Adrenal gland (tissue), 5 donors: ENCODE measurements around the gene CREB5.

Source experiments
- POLR2A ChIP-seq, 2 donors: fragments of 450-650 bp; IDR thresholded peaks; one replicate each; pipeline ENCODE4 v1.6.1; 2017; ENCODE audit warnings: antibody characterized with exemption in 2 of 2, mild to moderate bottlenecking in 2 of 2, moderate library complexity in 1 of 2
- TF ChIP-seq, protein P1 (sequence below), 6 experiments: fragments of 450-650 bp in 4 of 6; fragments of 200-600 bp in 2 of 6; sonication (generic) in 1 of 6; IDR thresholded peaks; 1 replicate in 5 of 6; 2 replicates in 1 of 6; pipeline versions ENCODE4 v1.5.1 to v1.8.0; 2016 to 2021; ENCODE audit warnings: antibody characterized with exemption in 6 of 6, mild to moderate bottlenecking in 2 of 6, moderate library complexity in 1 of 6
- donor health status: DM: no; HTN: no; CAD: no.

DNA sequence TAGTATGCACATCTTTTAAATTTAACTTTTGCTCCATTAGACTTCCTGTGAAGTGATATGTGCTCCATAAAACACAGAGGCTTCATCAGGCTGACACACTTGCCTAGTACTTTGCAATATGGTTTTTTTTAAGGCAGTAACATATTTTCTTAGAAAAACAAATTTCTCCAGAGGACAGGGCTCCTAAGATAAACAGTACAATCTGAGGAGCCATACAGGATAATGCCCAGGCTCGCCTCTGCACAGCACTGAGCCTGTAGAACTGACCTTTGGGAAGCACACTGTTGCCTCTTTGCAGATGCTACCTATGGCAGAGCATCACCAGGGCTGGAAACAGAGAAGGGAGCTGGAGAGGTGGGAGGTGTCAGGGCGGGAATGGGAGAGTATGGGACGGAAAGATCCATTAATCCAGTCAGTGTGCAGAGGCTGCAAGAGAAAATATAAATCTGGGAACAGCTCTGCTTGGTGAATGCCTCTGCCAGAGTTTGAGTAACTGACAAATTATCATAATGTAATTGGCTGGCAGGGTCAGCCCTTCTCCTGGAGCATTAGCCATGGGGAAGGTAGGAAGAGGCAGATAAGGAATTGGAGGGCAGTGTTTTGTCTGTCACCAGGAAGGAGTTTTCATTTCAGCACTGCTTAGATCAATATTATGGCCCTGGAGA lies 132.3 kb downstream of the CREB5 start:
- TF ChIP-seq, protein P1, sequence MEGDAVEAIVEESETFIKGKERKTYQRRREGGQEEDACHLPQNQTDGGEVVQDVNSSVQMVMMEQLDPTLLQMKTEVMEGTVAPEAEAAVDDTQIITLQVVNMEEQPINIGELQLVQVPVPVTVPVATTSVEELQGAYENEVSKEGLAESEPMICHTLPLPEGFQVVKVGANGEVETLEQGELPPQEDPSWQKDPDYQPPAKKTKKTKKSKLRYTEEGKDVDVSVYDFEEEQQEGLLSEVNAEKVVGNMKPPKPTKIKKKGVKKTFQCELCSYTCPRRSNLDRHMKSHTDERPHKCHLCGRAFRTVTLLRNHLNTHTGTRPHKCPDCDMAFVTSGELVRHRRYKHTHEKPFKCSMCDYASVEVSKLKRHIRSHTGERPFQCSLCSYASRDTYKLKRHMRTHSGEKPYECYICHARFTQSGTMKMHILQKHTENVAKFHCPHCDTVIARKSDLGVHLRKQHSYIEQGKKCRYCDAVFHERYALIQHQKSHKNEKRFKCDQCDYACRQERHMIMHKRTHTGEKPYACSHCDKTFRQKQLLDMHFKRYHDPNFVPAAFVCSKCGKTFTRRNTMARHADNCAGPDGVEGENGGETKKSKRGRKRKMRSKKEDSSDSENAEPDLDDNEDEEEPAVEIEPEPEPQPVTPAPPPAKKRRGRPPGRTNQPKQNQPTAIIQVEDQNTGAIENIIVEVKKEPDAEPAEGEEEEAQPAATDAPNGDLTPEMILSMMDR (IDR thresholded peaks at IDR 0.05), result no peak
- no peak for TF ChIP-seq POLR2A (IDR thresholded peaks at IDR 0.05)
